Activated CD4-positive, alpha-beta memory T cell treated with anti-CD3 and anti-CD28 coated beads, Interleukin-2, amount 10 ng/mL, durations not matched to agents 7 days and 5 days (primary cell): ENCODE measurements around the gene SNRPB2. TPM values are rescaled to one million over a fixed set of nuclear protein-coding genes. Genes with fewer than 3 reads are reported as not detected.

ENCODE experiments used
- CTCF ChIA-PET: fragments of 350-600 bp; sonication (Branson Sonifier 250); formaldehyde crosslinking; loops from one replicate; lab custom pipeline; 2021; ENCODE audit warnings: antibody characterized with exemption, inconsistent platforms; lab: Charles Lee
- POLR2A ChIA-PET: fragments of 350-600 bp; sonication (Branson Sonifier 250); formaldehyde crosslinking; loops from one replicate; lab custom pipeline; 2021; ENCODE audit warnings: antibody characterized with exemption; lab: Charles Lee
- DNase-seq: peaks from one replicate; pipeline ENCODE4 v3.0.0-alpha.2; 2020
- H3K27ac Mint-ChIP-seq: one replicate; pipeline ENCODE4 v1.8.0; 2021; ENCODE audit warnings: mild to moderate bottlenecking, mixed read lengths
- H3K27me3 Mint-ChIP-seq: one replicate; pipeline ENCODE4 v1.8.0; 2021; ENCODE audit warnings: mixed read lengths
- H3K36me3 Mint-ChIP-seq: one replicate; pipeline ENCODE4 v1.8.0; 2021; ENCODE audit warnings: low read depth, mixed read lengths
- H3K4me1 Mint-ChIP-seq: one replicate; pipeline ENCODE4 v1.8.0; 2021; ENCODE audit warnings: mixed read lengths
- H3K4me3 Mint-ChIP-seq: one replicate; pipeline ENCODE4 v1.8.0; 2021; ENCODE audit warnings: mild to moderate bottlenecking, mixed read lengths
- H3K9me3 Mint-ChIP-seq: one replicate; pipeline ENCODE4 v1.8.0; 2021; ENCODE audit warnings: mixed read lengths
- total RNA-seq, 2 experiments: library from RNA; stranded (reverse); gene quantifications; one replicate each; pipeline ENCODE4 v1.2.3, GENCODE V29; 2021

The SNRPB2 gene
- total RNA-seq, 2 experiments from 2014 or later, result 105 to 107 TPM

- ChIA-PET CTCF (no interaction called here), POLR2A (no interaction called here)
- DNase-seq, result no peak
- Mint-ChIP-seq H3K27ac (no peak overlapping the region), H3K9me3 (peaks cover 2% of the 10 kb centered on the region), H3K4me3 (no peak overlapping the region), H3K27me3 (peaks cover 16% of the 10 kb centered on the region), H3K36me3 (no peaks in the 10 kb centered on the region), H3K4me1 (no peaks in the 10 kb centered on the region)
Observed at GRCh38 chr20:16771213-16771612, 41.4 kb downstream of the SNRPB2 start.

GRCh38 chr20:16775961-16776360 lies 46.1 kb downstream of the SNRPB2 start:
- Mint-ChIP-seq H3K36me3 (no peaks in the 10 kb centered on the region), H3K4me3 (no peak overlapping the region), H3K9me3 (peaks cover 2% of the 10 kb centered on the region), H3K27me3 (peaks cover 10% of the 10 kb centered on the region), H3K4me1 (no peaks in the 10 kb centered on the region), H3K27ac (no peak overlapping the region)
- CTCF ChIA-PET, result interaction anchor here (1.3 kb wide), 1 partner anchor 26 kb away, joined by 3 read pairs; no protein-coding TSS in a partner anchor
- no peak for DNase-seq
- POLR2A ChIA-PET, result no interaction called here

GRCh38 chr20:16777126-16777525 lies 47.3 kb downstream of the SNRPB2 start:
- POLR2A ChIA-PET, result no interaction called here
- no peak for DNase-seq
- no peak overlapping the region for H3K27ac Mint-ChIP-seq
- H3K4me3 Mint-ChIP-seq, result no peak overlapping the region
- no peaks in the 10 kb centered on the region for H3K36me3 Mint-ChIP-seq
- H3K27me3 Mint-ChIP-seq, result peaks cover 10% of the 10 kb centered on the region
- peaks cover 2% of the 10 kb centered on the region for H3K9me3 Mint-ChIP-seq
- no peaks in the 10 kb centered on the region for H3K4me1 Mint-ChIP-seq
- CTCF ChIA-PET, result no interaction called here

GRCh38 chr20:16778159-16778558 lies 48.3 kb downstream of the SNRPB2 start:
- Mint-ChIP-seq H3K27ac (no peak overlapping the region), H3K36me3 (no peaks in the 10 kb centered on the region), H3K27me3 (peaks cover 8% of the 10 kb centered on the region), H3K4me1 (no peaks in the 10 kb centered on the region), H3K9me3 (no peaks in the 10 kb centered on the region), H3K4me3 (no peak overlapping the region)
- DNase-seq, result no peak
- ChIA-PET POLR2A (no interaction called here), CTCF (no interaction called here)

GRCh38 chr20:16781496-16781895 lies 51.7 kb downstream of the SNRPB2 start:
- H3K4me1 Mint-ChIP-seq, result no peaks in the 10 kb centered on the region
- no peaks in the 10 kb centered on the region for H3K36me3 Mint-ChIP-seq
- no peak overlapping the region for H3K27ac Mint-ChIP-seq
- no peak for DNase-seq
- no peaks in the 10 kb centered on the region for H3K9me3 Mint-ChIP-seq
- CTCF ChIA-PET, result interaction anchor here (1.1 kb wide), 1 partner anchor 22 kb away, joined by 3 read pairs; no protein-coding TSS in a partner anchor
- POLR2A ChIA-PET, result no interaction called here
- no peak overlapping the region for H3K4me3 Mint-ChIP-seq
- peaks cover 9% of the 10 kb centered on the region for H3K27me3 Mint-ChIP-seq

GRCh38 chr20:16785226-16785625 lies 55.4 kb downstream of the SNRPB2 start:
- H3K4me1 Mint-ChIP-seq, result no peaks in the 10 kb centered on the region
- H3K9me3 Mint-ChIP-seq, result peaks cover 3% of the 10 kb centered on the region
- H3K27ac Mint-ChIP-seq, result no peak overlapping the region
- H3K4me3 Mint-ChIP-seq, result no peak overlapping the region
- POLR2A ChIA-PET, result no interaction called here
- H3K27me3 Mint-ChIP-seq, result peaks cover 6% of the 10 kb centered on the region
- H3K36me3 Mint-ChIP-seq, result no peaks in the 10 kb centered on the region
- CTCF ChIA-PET, result no interaction called here
- DNase-seq, result no peak

Other genes starting within 250 kb of the SNRPB2 start
- 1 to 10 TPM; 8.8 to 8.9 TPM for gene KIF16B, start 156.6 kb upstream of the SNRPB2 start, total RNA-seq
- not detected for gene OTOR, start 18.3 kb downstream of the SNRPB2 start, total RNA-seq